Measurements from ENCODE around the gene ADARB1. TPM values are rescaled to one million over a fixed set of nuclear protein-coding genes. Genes with fewer than 3 reads are reported as not detected.
A peak's percentile ranks its signal among the peaks of the same experiment; 100 is the strongest.

ADARB1 gene
- total and polyA plus RNA-seq, 9 of the 15 experiments (the other 6 are each of a cell fraction or from before 2014, with no cell fraction given): 6.7 to 16.0 (median 8.3) TPM

- TF ChIP-seq ZNF592 (IDR thresholded peaks at IDR 0.05): peak; percentile 52; the same call in 1 of the 2 replicates
- TF ChIP-seq SRSF3 (IDR thresholded peaks at IDR 0.05; ENCODE audit: insufficient read depth, low read length): no peak
- peak; percentile 80; the same call in 1 of the 2 replicates for TF ChIP-seq ZBTB9 (CRISPR knock-in tag; IDR thresholded peaks at IDR 0.05)
- no peak for TF ChIP-seq MCM7 (IDR thresholded peaks at IDR 0.05)
- peak; percentile 34; the same call in 1 of the 2 replicates for TF ChIP-seq GMEB1 (CRISPR knock-in tag; IDR thresholded peaks at IDR 0.05)
- no peak for TF ChIP-seq NR2F6 (CRISPR knock-in tag; IDR thresholded peaks at IDR 0.05)
- TF ChIP-seq CREB1 (IDR thresholded peaks at IDR 0.05): peak; percentile 58; the same call in 1 of the 2 replicates
- peak; percentile 82 for TF ChIP-seq CREB1 (CRISPR knock-in tag; IDR thresholded peaks at IDR 0.05)
- TF ChIP-seq DMBX1 (CRISPR knock-in tag; IDR thresholded peaks at IDR 0.05; ENCODE audit: borderline replicate concordance): peak; percentile 57; the same call in 1 of the 2 replicates
- 0 out of 2 replicates have a peak, but pooled peaks have one; percentile 59 for TF ChIP-seq ZNF511 (CRISPR knock-in tag; IDR thresholded peaks at IDR 0.05)
- TF ChIP-seq SETDB1 (IDR thresholded peaks at IDR 0.05; ENCODE audit: low read length): no peak
- TF ChIP-seq CEBPB (tag; IDR thresholded peaks at IDR 0.05): no peak
- no peak for TF ChIP-seq RFX7 (CRISPR knock-in tag; IDR thresholded peaks at IDR 0.05)
- TF ChIP-seq DNMT1 (IDR thresholded peaks at IDR 0.05): no peak
- TF ChIP-seq ZNF445 (CRISPR knock-in tag; IDR thresholded peaks at IDR 0.05; ENCODE audit: low read depth): no peak
- TF ChIP-seq USF2 (CRISPR knock-in tag; IDR thresholded peaks at IDR 0.05): peak; percentile 46; the same call in 1 of the 2 replicates
- peak; percentile 73; the same call in 1 of the 2 replicates for TF ChIP-seq CBX5 (IDR thresholded peaks at IDR 0.05; ENCODE audit: borderline replicate concordance, low read depth)
- TF ChIP-seq RBM17 (IDR thresholded peaks at IDR 0.05; ENCODE audit: borderline replicate concordance, low read depth, low read length): no peak
- no peak for TF ChIP-seq NEUROD1 (IDR thresholded peaks at IDR 0.05; ENCODE audit: borderline replicate concordance, low read depth, low read length, partially characterized antibody)
- TF ChIP-seq HMGN3 (IDR thresholded peaks at IDR 0.05; ENCODE audit: borderline replicate concordance, extremely low read depth, insufficient read length, low read depth, low read length): no peak
- no peak for TF ChIP-seq STAT5B (CRISPR knock-in tag; IDR thresholded peaks at IDR 0.05)
Observed at GRCh38 chr21:45152265-45152746, 77.9 kb downstream of the ADARB1 start (continued).

All from K562 (cell line).